GM23248 (cell line): ENCODE results near the gene HMX3. TPM values are rescaled to one million over a fixed set of nuclear protein-coding genes. Genes with fewer than 3 reads are reported as not detected.
A peak's percentile ranks its signal among the peaks of the same experiment; 100 is the strongest.

Experiments
- DNase-seq: peaks from one replicate; pipeline ENCODE4 v3.0.0-alpha.2; 2015
- H2AFZ ChIP-seq: fragments of 200-600 bp; sonication (generic); 2 replicates; pipeline ENCODE4 v1.6.1; 2016; ENCODE audit warnings: antibody characterized with exemption
- H3F3A ChIP-seq: fragments of 200-600 bp; sonication (generic); 2 replicates; pipeline ENCODE4 v1.6.1; 2016; ENCODE audit warnings: mild to moderate bottlenecking, antibody characterized with exemption, mixed run types; ENCODE audit not compliant: insufficient read depth
- H3K27ac ChIP-seq: fragments of 200-600 bp; sonication (generic); 2 replicates; pipeline ENCODE4 v1.5.1; 2016; ENCODE audit warnings: mild to moderate bottlenecking
- H3K27me3 ChIP-seq: fragments of 200-600 bp; sonication (generic); replicated peaks from 2 replicates; pipeline ENCODE4 v1.6.1; 2016; ENCODE audit warnings: mild to moderate bottlenecking; ENCODE audit not compliant: insufficient read depth
- H3K36me3 ChIP-seq: fragments of 200-600 bp; sonication (generic); 2 replicates; pipeline ENCODE4 v1.6.1; 2016; ENCODE audit warnings: low read depth, mild to moderate bottlenecking
- H3K4me1 ChIP-seq: fragments of 200-600 bp; sonication (generic); 2 replicates; pipeline ENCODE4 v1.6.1; 2016; ENCODE audit warnings: mild to moderate bottlenecking; ENCODE audit not compliant: insufficient read depth
- H3K4me2 ChIP-seq: fragments of 200-600 bp; sonication (generic); one replicate; pipeline ENCODE4 v1.6.1; 2016; ENCODE audit warnings: mild to moderate bottlenecking; ENCODE audit not compliant: unreplicated experiment
- H3K4me3 ChIP-seq: fragments of 200-600 bp; sonication (generic); 2 replicates; pipeline ENCODE4 v1.5.1; 2016; ENCODE audit warnings: mild to moderate bottlenecking
- H3K79me2 ChIP-seq: fragments of 200-600 bp; sonication (generic); 2 replicates; pipeline ENCODE4 v1.6.1; 2016; ENCODE audit warnings: mild to moderate bottlenecking; ENCODE audit not compliant: insufficient read depth
- H3K9ac ChIP-seq: fragments of 200-600 bp; sonication (generic); 2 replicates; pipeline ENCODE4 v1.6.1; 2016; ENCODE audit warnings: mild to moderate bottlenecking
- H3K9me2 ChIP-seq: fragments of 200-600 bp; sonication (generic); 2 replicates; pipeline ENCODE4 v1.6.1; 2016; ENCODE audit warnings: mixed run types, mild to moderate bottlenecking, moderate library complexity; ENCODE audit not compliant: insufficient read depth
- H3K9me3 ChIP-seq: fragments of 200-600 bp; sonication (generic); one replicate; pipeline ENCODE4 v1.6.1; 2017; ENCODE audit warnings: low read depth
- H4K20me1 ChIP-seq: fragments of 200-600 bp; sonication (generic); 2 replicates; pipeline ENCODE4 v1.6.0; 2016; ENCODE audit not compliant: insufficient read depth
- EZH2 ChIP-seq: fragments of 200-600 bp; sonication (generic); IDR thresholded peaks from 2 replicates; pipeline ENCODE4 v1.6.1; 2018; ENCODE audit warnings: antibody characterized with exemption, mild to moderate bottlenecking; ENCODE audit not compliant: insufficient read depth, poor library complexity, severe bottlenecking
- EZH2phosphoT487 ChIP-seq: fragments of 200-600 bp; sonication (generic); IDR thresholded peaks from 2 replicates; pipeline ENCODE4 v1.6.1; 2018; ENCODE audit warnings: antibody characterized with exemption, moderate library complexity, mild to moderate bottlenecking, low read depth; ENCODE audit not compliant: insufficient read depth
- WGBS, 2 experiments: methylation state at CpG; one replicate each; pipeline ENCODE4 v1.1.6; 2015 to 2017; ENCODE audit warnings: low lambda C conversion rate in 2 of 2, low coverage in 1 of 2; ENCODE audit errors: missing lambda C conversion rate in 2 of 2; 5-methylcytosine and 5-hydroxymethylcytosine counted together
- in situ Hi-C: fragments of 300-500 bp; cut with MboI; formaldehyde crosslinking; loops from 2 replicates; pipeline ENCODE4 v1.15.0; 2020
- polyA plus RNA-seq: library from polyadenylated mRNA; unstranded; fragments of >200 nt; fragmentation: Nextera tagmentation; extraction: Ambion mirVana; gene quantifications from 2 replicates; pipeline ENCODE4 v1.2.1, GENCODE V29; 2016
- total RNA-seq: library from RNA; depleted of rRNA; stranded (reverse); fragments of >200 nt; shearing (Covaris generic); gene quantifications from 2 replicates; pipeline ENCODE4 v1.2.3, GENCODE V29; 2014

The HMX3 gene
- total and polyA plus RNA-seq, 2 experiments from 2014 or later: not detected

GRCh38 chr10:123136221-123136805 is 543 bp downstream of the HMX3 start:
- no peaks in the 10 kb centered on the region for H3K9me3 ChIP-seq
- no peak overlapping the region for H3K27ac ChIP-seq
- no peak overlapping the region for H3K4me3 ChIP-seq
- H3F3A ChIP-seq: no peaks in the 10 kb centered on the region
- H2AFZ ChIP-seq: no peak overlapping the region
- DNase-seq: no peak
- no peaks in the 10 kb centered on the region for H4K20me1 ChIP-seq
- no peaks in the 10 kb centered on the region for H3K36me3 ChIP-seq
- WGBS, 2 experiments: 4 to 8% methylated on average over 37 to 39 of the region's 59 CpGs
- H3K9me2 ChIP-seq: no peaks in the 10 kb centered on the region
- in situ Hi-C loops: loop anchor here (10.0 to 25.0 kb wide), 2 partner anchors 418 to 826 kb away; no protein-coding TSS in a partner anchor
- H3K4me1 ChIP-seq: no peaks in the 10 kb centered on the region
- H3K4me2 ChIP-seq: no peak overlapping the region
- peaks cover 87% of the 10 kb centered on the region for H3K27me3 ChIP-seq
- TF ChIP-seq EZH2phosphoT487: no peak
- TF ChIP-seq EZH2: no peak
- no peak overlapping the region for H3K9ac ChIP-seq
- no peaks in the 10 kb centered on the region for H3K79me2 ChIP-seq

- Histone ChIP-seq H3K4me3 (no peak overlapping the region), H2AFZ (0 out of 2 replicates have a peak overlapping the region, but pooled peaks have one; percentile 21), H4K20me1 (no peaks in the 10 kb centered on the region), H3F3A (no peaks in the 10 kb centered on the region), H3K9me2 (no peaks in the 10 kb centered on the region), H3K4me1 (no peaks in the 10 kb centered on the region), H3K79me2 (no peaks in the 10 kb centered on the region), H3K27me3 (peaks cover 88% of the 10 kb centered on the region), H3K4me2 (no peak overlapping the region), H3K27ac (no peak overlapping the region), H3K36me3 (no peaks in the 10 kb centered on the region), H3K9me3 (no peaks in the 10 kb centered on the region), H3K9ac (no peak overlapping the region)
- 2 to 3% methylated on average over 66 to 81 of the region's 83 CpGs for WGBS, 2 experiments
- TF ChIP-seq EZH2 (no peak), EZH2phosphoT487 (0 out of 2 replicates have a peak, but pooled peaks have one; percentile 23)
- in situ Hi-C loops: loop anchor here (10.0 to 25.0 kb wide), 2 partner anchors 418 to 825 kb away; no protein-coding TSS in a partner anchor
- DNase-seq: peak; percentile 38
These were observed 1.3 kb downstream of the HMX3 start for GRCh38 chr10:123136806-123137642.

- Histone ChIP-seq H3K36me3 (no peaks in the 10 kb centered on the region), H4K20me1 (no peaks in the 10 kb centered on the region), H3K9me3 (no peaks in the 10 kb centered on the region), H3K4me1 (no peaks in the 10 kb centered on the region), H2AFZ (no peak overlapping the region), H3K4me3 (no peak overlapping the region), H3K27me3 (peaks cover 90% of the 10 kb centered on the region), H3F3A (no peaks in the 10 kb centered on the region), H3K9me2 (no peaks in the 10 kb centered on the region), H3K9ac (no peak overlapping the region), H3K4me2 (no peak overlapping the region), H3K27ac (no peak overlapping the region), H3K79me2 (no peaks in the 10 kb centered on the region)
- no peak for DNase-seq
- in situ Hi-C loops: loop anchor here (10.0 to 25.0 kb wide), 2 partner anchors 416 to 823 kb away; no protein-coding TSS in a partner anchor
- TF ChIP-seq EZH2phosphoT487 (0 out of 2 replicates have a peak, but pooled peaks have one; percentile 3), EZH2 (no peak)
- WGBS, 2 experiments: 10 to 11% methylated on average over 7 of the region's 7 CpGs
These were observed 3.4 kb downstream of the HMX3 start for GRCh38 chr10:123139165-123139520.

- WGBS, 2 experiments: 8% methylated on average over 32 of the region's 32 CpGs
- TF ChIP-seq EZH2: peak; percentile 89
- 0 out of 2 replicates have a peak, but pooled peaks have one; percentile 40 for TF ChIP-seq EZH2phosphoT487
- no peak overlapping the region for H3K27ac ChIP-seq
- H3F3A ChIP-seq: no peaks in the 10 kb centered on the region
- H3K4me2 ChIP-seq: no peak overlapping the region
- H3K9me3 ChIP-seq: no peaks in the 10 kb centered on the region
- no peak overlapping the region for H3K9ac ChIP-seq
- no peaks in the 10 kb centered on the region for H3K79me2 ChIP-seq
- no peaks in the 10 kb centered on the region for H3K4me1 ChIP-seq
- in situ Hi-C loops: loop anchor here (10.0 to 25.0 kb wide), 2 partner anchors 415 to 823 kb away; no protein-coding TSS in a partner anchor
- no peak for DNase-seq
- H3K4me3 ChIP-seq: no peak overlapping the region
- no peaks in the 10 kb centered on the region for H3K9me2 ChIP-seq
- no peaks in the 10 kb centered on the region for H3K36me3 ChIP-seq
- no peaks in the 10 kb centered on the region for H4K20me1 ChIP-seq
- H2AFZ ChIP-seq: no peak overlapping the region
- peaks cover 90% of the 10 kb centered on the region for H3K27me3 ChIP-seq
These were observed 3.9 kb downstream of the HMX3 start for GRCh38 chr10:123139521-123140163.
